ENCODE data around the gene ALKBH5.

Gene ALKBH5

DNA sequence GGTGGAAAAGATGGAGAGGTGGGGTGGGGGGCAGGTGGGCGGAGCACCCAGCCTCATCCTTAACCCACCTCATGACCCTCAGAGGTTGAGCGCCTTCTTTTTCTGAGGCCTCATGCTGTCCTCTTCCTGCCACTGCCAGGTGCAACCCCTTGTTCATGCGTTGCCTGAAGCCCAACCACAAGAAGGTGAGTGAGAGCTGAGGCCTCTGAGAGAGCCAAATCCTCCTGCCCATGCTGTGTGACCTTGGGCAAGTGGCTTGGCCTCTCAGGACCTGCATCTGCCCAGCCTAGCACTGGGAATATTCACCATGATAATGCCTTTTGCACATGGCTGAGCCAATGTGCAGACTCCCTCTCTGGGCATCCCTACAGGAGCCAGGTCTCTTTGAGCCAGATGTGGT is 43.0 kb upstream of the ALKBH5 start:
- no peak for DNase-seq (ENCODE audit: low read depth)
- H3K4me3 ChIP-seq (replicated peaks; ENCODE audit: low read depth, low read length) = no peak overlapping the region
- TF ChIP-seq, protein P1, sequence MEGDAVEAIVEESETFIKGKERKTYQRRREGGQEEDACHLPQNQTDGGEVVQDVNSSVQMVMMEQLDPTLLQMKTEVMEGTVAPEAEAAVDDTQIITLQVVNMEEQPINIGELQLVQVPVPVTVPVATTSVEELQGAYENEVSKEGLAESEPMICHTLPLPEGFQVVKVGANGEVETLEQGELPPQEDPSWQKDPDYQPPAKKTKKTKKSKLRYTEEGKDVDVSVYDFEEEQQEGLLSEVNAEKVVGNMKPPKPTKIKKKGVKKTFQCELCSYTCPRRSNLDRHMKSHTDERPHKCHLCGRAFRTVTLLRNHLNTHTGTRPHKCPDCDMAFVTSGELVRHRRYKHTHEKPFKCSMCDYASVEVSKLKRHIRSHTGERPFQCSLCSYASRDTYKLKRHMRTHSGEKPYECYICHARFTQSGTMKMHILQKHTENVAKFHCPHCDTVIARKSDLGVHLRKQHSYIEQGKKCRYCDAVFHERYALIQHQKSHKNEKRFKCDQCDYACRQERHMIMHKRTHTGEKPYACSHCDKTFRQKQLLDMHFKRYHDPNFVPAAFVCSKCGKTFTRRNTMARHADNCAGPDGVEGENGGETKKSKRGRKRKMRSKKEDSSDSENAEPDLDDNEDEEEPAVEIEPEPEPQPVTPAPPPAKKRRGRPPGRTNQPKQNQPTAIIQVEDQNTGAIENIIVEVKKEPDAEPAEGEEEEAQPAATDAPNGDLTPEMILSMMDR (IDR thresholded peaks at IDR 0.05; ENCODE audit: low read length, missing control alignments) = no peak

DNA sequence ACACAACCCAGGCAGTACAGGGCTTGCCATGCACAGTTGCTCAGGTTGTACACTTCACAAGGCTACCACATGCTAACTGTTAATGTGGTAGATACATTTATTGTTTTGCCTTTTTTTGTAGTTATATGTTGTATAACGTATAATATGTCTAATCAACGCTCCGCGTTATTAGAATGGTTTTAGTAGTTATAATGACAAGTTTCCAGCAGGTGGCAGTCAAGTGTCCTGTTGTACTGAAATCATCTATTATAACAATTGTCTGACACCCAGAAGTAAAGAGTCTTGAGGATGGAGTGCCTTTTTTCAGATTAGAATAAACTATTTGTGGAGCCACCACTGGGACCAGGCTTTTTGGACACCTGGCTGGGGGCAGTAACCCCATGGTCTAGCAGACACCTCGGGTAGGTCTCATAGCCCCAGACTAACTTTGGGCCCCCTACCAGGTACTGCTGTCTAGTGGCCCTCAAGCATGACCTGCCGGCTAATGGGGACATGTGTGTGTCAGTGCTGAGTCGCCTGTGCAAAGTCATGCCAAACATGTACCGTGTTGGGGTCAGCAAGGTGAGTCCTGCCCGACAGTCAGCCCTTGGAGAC is 42.3 kb upstream of the ALKBH5 start:
- no peak overlapping the region for H3K4me3 ChIP-seq (replicated peaks; ENCODE audit: low read depth, low read length)
- TF ChIP-seq, protein P1 (IDR thresholded peaks at IDR 0.05; ENCODE audit: low read length, missing control alignments) = peak; percentile 57
- DNase-seq (ENCODE audit: low read depth) = peak; percentile 70

DNA sequence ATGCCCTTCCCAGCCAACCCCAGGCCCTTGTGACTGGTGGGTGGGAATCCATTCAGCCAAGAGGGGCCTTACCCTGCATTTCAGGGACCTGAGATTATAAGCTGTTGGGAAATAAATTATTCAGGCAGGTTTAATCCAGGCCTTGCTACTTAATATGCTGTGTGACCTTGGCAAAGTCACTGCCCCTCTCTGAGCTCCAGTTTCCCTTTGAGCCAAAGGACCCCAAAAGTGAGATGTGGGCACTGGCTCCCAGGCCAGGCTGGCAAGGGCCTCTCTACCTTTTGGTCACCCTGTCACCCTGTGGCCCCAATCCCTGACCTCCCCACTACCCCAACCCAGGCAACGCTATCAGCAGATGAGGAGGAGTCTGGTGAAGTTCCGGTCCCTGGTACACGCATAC is 41.2 kb upstream of the ALKBH5 start:
- no peak overlapping the region for H3K4me3 ChIP-seq (replicated peaks; ENCODE audit: low read depth, low read length)
- DNase-seq (ENCODE audit: low read depth) = no peak
- TF ChIP-seq, protein P1 (IDR thresholded peaks at IDR 0.05; ENCODE audit: low read length, missing control alignments) = no peak

DNA sequence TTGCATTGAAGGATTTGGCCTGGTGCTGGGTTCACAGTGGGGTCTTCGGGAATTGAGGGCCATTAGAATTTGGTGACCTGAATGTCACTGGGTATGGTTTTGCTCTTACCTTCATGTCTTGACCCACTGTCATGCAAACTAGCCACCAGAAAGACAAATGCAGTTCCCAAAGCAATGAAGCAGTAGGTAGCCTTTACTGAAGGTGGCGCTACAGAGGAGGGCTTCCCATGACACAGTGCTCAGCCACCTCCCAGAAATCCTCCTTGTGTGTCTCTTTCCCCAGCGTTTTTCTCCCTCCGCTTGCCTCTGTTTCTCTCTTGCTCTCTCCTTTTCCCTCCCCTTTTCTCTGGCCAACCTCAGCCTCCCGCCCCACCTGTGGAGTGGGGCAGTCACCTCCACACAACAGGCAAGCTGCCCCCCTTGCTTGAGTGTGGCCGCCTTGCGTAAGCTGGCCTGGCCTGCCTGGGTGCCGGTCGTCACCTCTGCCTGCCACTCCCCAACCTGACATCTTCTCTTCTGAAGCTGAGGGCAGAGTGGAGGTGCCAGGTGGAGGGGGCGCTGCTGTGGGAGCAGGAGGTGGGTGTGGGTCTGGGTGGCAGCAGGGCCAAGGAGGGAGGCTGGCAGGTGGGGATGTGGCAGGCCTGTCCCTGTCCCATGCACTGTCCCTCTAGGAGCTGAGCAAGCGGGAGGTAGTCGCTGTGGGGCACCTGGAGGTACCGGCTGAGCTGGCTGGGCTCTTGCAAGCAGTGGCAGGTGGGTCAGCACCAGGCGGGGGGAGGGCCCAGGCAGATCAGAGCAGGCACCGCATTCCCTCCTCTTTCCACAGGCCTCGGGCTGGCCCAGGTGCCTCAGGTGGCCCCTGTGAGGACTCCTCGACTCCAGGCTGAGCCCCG is 40.3 kb upstream of the ALKBH5 start:
- TF ChIP-seq, protein P1 (IDR thresholded peaks at IDR 0.05; ENCODE audit: low read length, missing control alignments) = peak; percentile 41
- H3K4me3 ChIP-seq (replicated peaks; ENCODE audit: low read depth, low read length) = no peak overlapping the region
- peak; percentile 30 for DNase-seq (ENCODE audit: low read depth)

DNA sequence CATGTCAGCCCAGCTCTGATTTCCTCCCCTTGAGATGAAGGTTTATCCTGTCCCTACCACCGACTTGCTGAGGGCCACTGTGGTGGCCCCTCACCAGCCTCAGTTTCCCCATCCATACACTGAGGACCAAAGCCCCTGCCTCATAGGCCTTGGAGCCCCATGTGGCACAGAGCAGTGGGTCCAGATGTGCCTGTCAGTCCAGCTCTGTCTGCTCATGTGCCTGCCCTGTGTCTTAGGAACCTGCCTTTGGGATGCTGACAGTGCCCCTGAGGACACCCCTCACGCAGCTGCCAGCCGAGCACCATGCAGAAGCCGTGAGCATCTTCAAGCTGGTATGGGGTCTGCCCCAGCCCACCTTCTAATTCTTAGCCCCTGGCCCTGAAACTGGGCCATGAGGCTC is 39.4 kb upstream of the ALKBH5 start:
- no peak overlapping the region for H3K4me3 ChIP-seq (replicated peaks; ENCODE audit: low read depth, low read length)
- no peak for DNase-seq (ENCODE audit: low read depth)
- TF ChIP-seq, protein P1 (IDR thresholded peaks at IDR 0.05; ENCODE audit: low read length, missing control alignments) = no peak

DNA sequence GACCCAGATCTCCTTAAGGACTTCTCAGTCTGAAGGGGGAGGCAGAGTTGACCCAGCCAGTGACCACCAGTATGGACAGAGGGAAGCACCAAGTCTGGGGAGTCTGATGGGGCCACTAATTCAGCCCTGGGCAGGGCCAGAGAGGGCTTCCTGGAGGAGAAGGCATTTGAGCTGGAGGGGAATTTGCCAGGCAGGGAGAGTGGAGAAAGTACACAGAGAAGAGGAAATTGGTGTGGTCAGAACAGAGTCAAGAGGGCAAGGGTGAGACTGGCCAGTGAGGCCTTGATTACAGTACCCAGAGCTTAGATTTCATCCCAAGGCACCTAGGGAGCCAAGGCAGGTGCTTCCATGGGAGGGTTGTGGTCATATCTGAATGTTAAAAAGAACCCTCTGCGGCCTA is 38.8 kb upstream of the ALKBH5 start:
- H3K4me3 ChIP-seq (replicated peaks; ENCODE audit: low read depth, low read length) = no peak overlapping the region
- TF ChIP-seq, protein P1 (IDR thresholded peaks at IDR 0.05; ENCODE audit: low read length, missing control alignments) = no peak
- DNase-seq (ENCODE audit: low read depth) = no peak

All from fibroblast of pulmonary artery (primary cell).